Osteocyte (in vitro differentiated cells): Measurements from ENCODE around the gene ELMOD3. TPM values are rescaled to one million over a fixed set of nuclear protein-coding genes. Genes with fewer than 3 reads are reported as not detected.

ENCODE experiments used
- DNase-seq: peaks from one replicate; pipeline ENCODE4 v3.0.0; 2021; ENCODE audit warnings: mixed read lengths; ENCODE audit not compliant: unreplicated experiment; ENCODE audit errors: extremely low spot score
- H3K27ac Mint-ChIP-seq: one replicate; pipeline ENCODE4 v1.8.0; 2021; ENCODE audit warnings: mild to moderate bottlenecking, mixed read lengths; ENCODE audit not compliant: unreplicated experiment
- H3K27me3 Mint-ChIP-seq: one replicate; pipeline ENCODE4 v1.8.0; 2021; ENCODE audit warnings: mixed read lengths; ENCODE audit not compliant: unreplicated experiment
- H3K36me3 Mint-ChIP-seq: one replicate; pipeline ENCODE4 v1.8.0; 2021; ENCODE audit warnings: mixed read lengths; ENCODE audit not compliant: unreplicated experiment
- H3K4me1 Mint-ChIP-seq: one replicate; pipeline ENCODE4 v1.8.0; 2021; ENCODE audit warnings: mixed read lengths; ENCODE audit not compliant: unreplicated experiment
- H3K4me3 Mint-ChIP-seq: one replicate; pipeline ENCODE4 v1.8.0; 2021; ENCODE audit warnings: mild to moderate bottlenecking, moderate library complexity, mixed read lengths; ENCODE audit not compliant: unreplicated experiment
- H3K9me3 Mint-ChIP-seq: one replicate; pipeline ENCODE4 v1.8.0; 2021; ENCODE audit warnings: mixed read lengths; ENCODE audit not compliant: unreplicated experiment
- CTCF ChIP-seq: fragments of 200-600 bp; sonication (generic); IDR thresholded peaks from 2 replicates; pipeline ENCODE4 v1.5.0; 2021; ENCODE audit warnings: antibody characterized with exemption, mild to moderate bottlenecking, moderate library complexity
- total RNA-seq: library from RNA; stranded (reverse); gene quantifications from 2 replicates; pipeline ENCODE4 v1.2.1, GENCODE V29; 2021

ELMOD3 gene
- total RNA-seq, 1 donor from 2014 or later, result 21.1 TPM

- Mint-ChIP-seq H3K9me3 (no peaks in the 10 kb centered on the region), H3K27ac (peak overlapping the region; percentile 54), H3K4me1 (peaks cover 53% of the 10 kb centered on the region), H3K36me3 (no peaks in the 10 kb centered on the region), H3K27me3 (no peaks in the 10 kb centered on the region), H3K4me3 (no peak overlapping the region)
- peak; percentile 96 for DNase-seq
- no peak for TF ChIP-seq CTCF
Measured at GRCh38 chr2:85433511-85434089, 79.0 kb downstream of the ELMOD3 start.

GRCh38 chr2:85434696-85435095 lies 80.1 kb downstream of the ELMOD3 start:
- Mint-ChIP-seq H3K4me3 (no peak overlapping the region), H3K36me3 (no peaks in the 10 kb centered on the region), H3K27me3 (no peaks in the 10 kb centered on the region), H3K9me3 (no peaks in the 10 kb centered on the region), H3K27ac (no peak overlapping the region), H3K4me1 (peaks cover 50% of the 10 kb centered on the region)
- DNase-seq, result no peak
- TF ChIP-seq CTCF, result no peak

GRCh38 chr2:85435220-85435958 lies 80.8 kb downstream of the ELMOD3 start:
- Mint-ChIP-seq H3K4me1 (peaks cover 50% of the 10 kb centered on the region), H3K9me3 (no peaks in the 10 kb centered on the region), H3K4me3 (no peak overlapping the region), H3K36me3 (no peaks in the 10 kb centered on the region), H3K27me3 (no peaks in the 10 kb centered on the region), H3K27ac (no peak overlapping the region)
- TF ChIP-seq CTCF, result no peak
- no peak for DNase-seq

- no peak for TF ChIP-seq CTCF
- Mint-ChIP-seq H3K27ac (peak overlapping the region; percentile 41), H3K4me3 (no peak overlapping the region)
Measured at GRCh38 chr2:85435981-85436835, 81.6 kb downstream of the ELMOD3 start.

More at GRCh38 chr2:85435981-85436835, 81.6 kb downstream of the ELMOD3 start:
- Mint-ChIP-seq H3K4me1 (peaks cover 50% of the 10 kb centered on the region), H3K9me3 (no peaks in the 10 kb centered on the region), H3K36me3 (no peaks in the 10 kb centered on the region), H3K27me3 (no peaks in the 10 kb centered on the region)
- no peak for DNase-seq
